IPS-NIHi11 (cell line): Measurements from ENCODE around the gene C17orf58.
"Not testable (repeated sequence)": the region's sequence is repeated elsewhere in the genome, so short reads cannot be mapped to it uniquely, and the experiment has no call there.

Experiments
- DNase-seq: peaks from one replicate; pipeline ENCODE4 v3.0.0; 2012; ENCODE audit warnings: mixed read lengths, low spot score

Gene C17orf58

GRCh38 chr17:67999291-67999911, 3.1 kb upstream of the C17orf58 start:
- DNase-seq, result peak; percentile 10

GRCh38 chr17:67998466-67998865, 2.2 kb upstream of the C17orf58 start:
- DNase-seq, result no peak

GRCh38 chr17:67995570-67996263, 552 bp downstream of the C17orf58 start:
- DNase-seq, result peak; percentile 53

- DNase-seq, result no peak
Observed at GRCh38 chr17:67994817-67995569, 1.3 kb downstream of the C17orf58 start.

- peak; percentile 31 for DNase-seq
Observed at GRCh38 chr17:67993998-67994361, 2.3 kb downstream of the C17orf58 start.

GRCh38 chr17:67993153-67993997, 2.9 kb downstream of the C17orf58 start:
- DNase-seq, result peak; percentile 91

- no peak for DNase-seq
Observed at GRCh38 chr17:67992548-67993152, 3.6 kb downstream of the C17orf58 start.

- no peak for DNase-seq
Observed at GRCh38 chr17:67990909-67991308, 5.4 kb downstream of the C17orf58 start.

- no peak for DNase-seq
Observed at GRCh38 chr17:67983383-67983688, 12.9 kb downstream of the C17orf58 start.

- no peak for DNase-seq
Observed at GRCh38 chr17:67982686-67983382, 13.4 kb downstream of the C17orf58 start.

GRCh38 chr17:67982034-67982640, 14.1 kb downstream of the C17orf58 start:
- DNase-seq, result no peak

- not testable (repeated sequence) for DNase-seq
Observed at GRCh38 chr17:67980883-67981282, 15.4 kb downstream of the C17orf58 start.

GRCh38 chr17:67980456-67980855, 15.8 kb downstream of the C17orf58 start:
- no peak for DNase-seq

- not testable (repeated sequence) for DNase-seq
Observed at GRCh38 chr17:67976306-67976705, 20.0 kb downstream of the C17orf58 start.

- DNase-seq, result peak; percentile 63
Observed at GRCh38 chr17:67974598-67975066, 21.6 kb downstream of the C17orf58 start.

GRCh38 chr17:67974185-67974584, 22.1 kb downstream of the C17orf58 start:
- DNase-seq, result peak; percentile 33

- no peak for DNase-seq
Observed at GRCh38 chr17:67970783-67971182, 25.5 kb downstream of the C17orf58 start.

- DNase-seq, result peak; percentile 33
Observed at GRCh38 chr17:67963145-67963572, 33.1 kb downstream of the C17orf58 start.

GRCh38 chr17:67962156-67962555, 34.1 kb downstream of the C17orf58 start:
- not testable (repeated sequence) for DNase-seq

- DNase-seq, result not testable (repeated sequence)
Observed at GRCh38 chr17:67960276-67960675, 36.0 kb downstream of the C17orf58 start.

GRCh38 chr17:67959510-67959909, 36.8 kb downstream of the C17orf58 start:
- peak; percentile 43 for DNase-seq
